GM21423 (cell line): ENCODE results near the gene ACTR3C.
"Not testable (repeated sequence)": the region's sequence is repeated elsewhere in the genome, so short reads cannot be mapped to it uniquely, and the experiment has no call there.

ENCODE experiments used
- ATAC-seq: cut with Tn5 transposase; IDR thresholded peaks from one replicate; pipeline ENCODE4 v1.9.1; 2021; ENCODE audit warnings: mild to moderate bottlenecking, moderate library complexity; ENCODE audit not compliant: unreplicated experiment

ACTR3C gene

GRCh38 chr7:150219941-150220658, 103.2 kb downstream of the ACTR3C start:
- ATAC-seq: not testable (repeated sequence)

DNA sequence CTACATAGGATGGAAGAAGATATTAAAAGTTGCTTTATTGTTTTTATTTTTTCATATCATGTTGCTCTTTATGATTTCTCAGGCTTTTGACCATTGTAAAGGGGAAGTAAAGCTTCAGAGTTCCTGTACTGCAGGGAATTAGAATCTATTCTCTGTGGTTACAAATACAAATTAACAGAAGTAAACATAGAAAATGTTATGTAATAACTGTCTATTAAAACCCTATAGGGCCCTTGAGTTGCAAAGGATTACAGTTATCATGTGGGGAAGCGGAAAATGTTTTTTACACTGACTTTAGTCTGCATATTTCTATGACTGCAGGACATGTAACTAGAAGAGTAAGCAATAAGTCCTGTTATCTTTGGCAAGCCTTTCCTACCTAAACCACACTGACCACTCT, 116.5 kb downstream of the ACTR3C start:
- ATAC-seq: not testable (repeated sequence)

GRCh38 chr7:150205866-150206265, 117.5 kb downstream of the ACTR3C start:
- not testable (repeated sequence) for ATAC-seq

DNA sequence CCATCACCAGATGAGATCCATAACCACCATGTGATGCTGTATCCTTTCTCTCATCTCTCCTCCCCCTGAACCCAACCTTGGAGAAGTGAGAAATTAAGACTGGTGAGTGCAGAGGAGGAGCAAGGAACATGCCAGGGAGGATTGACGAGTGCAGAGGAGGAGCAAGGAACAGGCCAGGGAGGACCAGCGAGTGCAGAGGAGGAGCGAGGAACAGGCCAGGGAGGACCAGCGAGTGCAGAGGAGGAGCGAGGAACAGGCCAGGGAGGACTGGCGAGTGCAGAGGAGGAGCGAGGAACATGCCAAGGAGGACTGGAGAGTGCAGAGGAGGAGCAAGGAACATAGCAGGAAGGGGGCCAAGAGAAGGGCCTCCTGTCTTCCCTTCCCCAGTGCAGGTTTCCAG, 118.8 kb downstream of the ACTR3C start:
- not testable (repeated sequence) for ATAC-seq

GRCh38 chr7:150202894-150203293, 120.5 kb downstream of the ACTR3C start:
- ATAC-seq: not testable (repeated sequence)
